ENCODE data around the gene MAFB.
"Not testable (repeated sequence)": the region's sequence is repeated elsewhere in the genome, so short reads cannot be mapped to it uniquely, and the experiment has no call there.

Gene MAFB

GRCh38 chr20:40689100-40689942 lies at the start of gene MAFB:
MAFB (minus strand) TSS chr20:40689236; CDS start chr20:40688850, 386 bp downstream.
- DNase-seq, result peak; percentile 92

GRCh38 chr20:40736468-40736867 lies 47.4 kb upstream of the MAFB start:
- not testable (repeated sequence) for DNase-seq

GRCh38 chr20:40728996-40729395 lies 40.0 kb upstream of the MAFB start:
- DNase-seq, result no peak

GRCh38 chr20:40728470-40728869 lies 39.4 kb upstream of the MAFB start:
- DNase-seq, result no peak

GRCh38 chr20:40727960-40728359 lies 38.9 kb upstream of the MAFB start:
- no peak for DNase-seq

DNA sequence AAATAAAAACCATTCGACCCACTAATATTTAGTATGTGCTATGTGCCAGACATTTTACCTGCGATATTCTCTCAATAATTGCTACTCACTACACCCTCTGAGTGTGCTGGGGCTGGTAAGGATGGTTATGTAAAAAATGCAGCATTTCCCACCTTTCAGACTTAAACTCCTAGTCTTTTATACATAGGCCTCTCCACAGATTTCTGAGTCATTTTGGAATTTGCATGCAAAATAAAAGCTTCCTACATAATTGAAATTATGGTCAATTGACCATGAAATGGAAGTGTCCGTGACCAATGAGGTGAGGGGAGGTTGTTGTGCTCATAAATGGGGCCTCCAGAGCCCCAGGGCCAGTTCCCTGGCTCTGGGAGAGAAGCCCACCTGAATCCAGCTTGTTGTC lies 37.7 kb upstream of the MAFB start:
- no peak for DNase-seq

DNA sequence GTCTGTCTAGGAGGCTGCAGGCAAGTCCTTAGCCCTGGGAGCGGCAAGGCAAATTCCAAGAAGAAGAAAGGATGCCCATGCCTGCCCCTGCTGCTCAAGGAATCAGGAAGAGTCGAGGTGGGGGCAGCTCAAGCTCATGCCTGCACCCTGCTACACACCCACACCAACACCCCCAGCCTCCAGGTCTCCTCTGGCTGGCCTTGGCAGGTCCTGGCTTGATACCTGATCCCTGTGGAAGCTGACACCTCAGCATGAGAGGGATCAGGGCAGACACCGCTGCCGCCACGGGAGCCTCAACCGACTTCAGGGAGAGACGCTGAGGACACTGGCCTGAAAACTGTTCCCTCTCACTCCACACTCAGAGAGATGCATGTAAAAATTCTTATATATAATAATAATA lies 35.5 kb upstream of the MAFB start:
- no peak for DNase-seq

- no peak for DNase-seq
Observed at GRCh38 chr20:40720826-40721225, 31.8 kb upstream of the MAFB start.

DNA sequence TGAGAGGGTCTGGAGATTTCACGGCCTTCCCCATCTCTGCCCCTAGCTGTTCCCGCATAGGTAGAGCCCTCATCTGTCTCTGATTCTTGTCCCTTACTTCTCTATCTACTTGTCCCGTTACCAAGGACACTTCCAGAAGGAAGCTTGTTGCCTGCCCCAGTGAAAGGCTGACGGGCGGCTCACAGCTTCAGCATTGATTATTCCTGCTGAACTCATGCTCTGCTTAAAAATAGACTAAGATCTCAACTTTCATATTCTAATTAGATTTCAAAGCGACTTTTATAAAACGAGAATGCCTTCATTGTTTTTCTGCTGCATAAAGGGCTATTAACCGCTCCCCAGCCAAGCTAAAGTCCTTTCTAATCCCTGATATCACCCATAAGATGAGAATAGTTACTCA lies 31.1 kb upstream of the MAFB start:
- no peak for DNase-seq

DNA sequence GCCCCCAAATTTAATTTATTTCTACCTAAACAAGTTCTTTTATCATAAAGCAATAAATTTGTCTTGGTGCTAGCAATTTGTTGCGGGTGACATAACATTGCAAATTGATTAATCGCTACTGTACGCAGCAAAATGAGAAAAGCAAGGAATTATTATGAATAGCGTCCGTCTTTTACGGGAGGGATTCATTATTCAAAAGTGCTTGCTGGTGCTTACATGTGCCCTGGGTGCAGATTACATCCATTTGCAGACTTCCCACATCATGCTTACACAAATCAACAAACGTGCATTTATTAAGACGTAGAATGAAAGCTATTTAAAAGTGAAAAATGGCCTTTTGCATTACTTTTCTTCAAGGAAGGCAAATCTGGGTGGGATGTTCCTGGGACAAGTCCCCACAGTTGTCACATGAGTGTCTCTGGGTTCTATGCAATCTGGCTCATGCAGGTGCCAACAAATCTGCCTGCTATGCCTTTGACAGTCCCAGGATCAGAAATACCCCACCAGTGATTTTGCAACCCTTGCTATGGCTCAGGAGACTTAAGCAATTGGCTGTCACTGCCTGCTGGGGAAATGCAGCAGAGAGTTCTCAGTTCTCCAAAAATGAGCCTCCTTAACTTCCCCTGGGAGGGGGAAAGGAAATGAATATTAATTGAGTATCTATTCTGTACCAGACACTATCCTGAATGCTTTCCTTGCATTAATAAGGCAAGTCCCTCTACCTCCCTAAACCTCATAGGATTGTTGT lies 30.1 kb upstream of the MAFB start:
- DNase-seq, result no peak

GRCh38 chr20:40718214-40718977 lies 29.4 kb upstream of the MAFB start:
- no peak for DNase-seq

DNA sequence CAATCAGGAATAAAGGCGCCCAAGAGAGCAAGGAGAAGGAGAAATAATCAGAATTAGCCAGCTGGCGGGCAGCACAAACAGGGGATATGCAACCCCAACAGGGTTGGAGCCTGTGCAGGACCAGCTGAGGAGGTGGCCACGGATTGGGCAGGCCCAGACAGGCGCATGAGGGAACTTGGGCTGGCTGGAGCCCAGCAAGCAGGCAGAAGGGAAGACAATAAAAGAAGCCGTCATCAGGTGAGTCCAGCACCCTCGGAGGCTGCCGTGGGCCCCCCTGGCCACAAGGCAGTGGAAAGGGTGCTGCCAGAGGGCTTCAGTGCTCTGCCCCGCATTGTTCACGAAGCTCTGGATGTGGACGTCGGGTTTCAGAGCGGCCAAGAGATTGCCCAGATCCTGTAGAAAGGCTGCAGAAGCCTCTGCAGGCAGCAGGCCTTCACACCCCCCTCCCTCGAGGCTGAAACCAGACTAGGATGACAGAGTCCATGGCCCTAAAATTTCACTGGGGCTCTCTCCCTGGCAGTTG lies 28.4 kb upstream of the MAFB start:
- no peak for DNase-seq

DNA sequence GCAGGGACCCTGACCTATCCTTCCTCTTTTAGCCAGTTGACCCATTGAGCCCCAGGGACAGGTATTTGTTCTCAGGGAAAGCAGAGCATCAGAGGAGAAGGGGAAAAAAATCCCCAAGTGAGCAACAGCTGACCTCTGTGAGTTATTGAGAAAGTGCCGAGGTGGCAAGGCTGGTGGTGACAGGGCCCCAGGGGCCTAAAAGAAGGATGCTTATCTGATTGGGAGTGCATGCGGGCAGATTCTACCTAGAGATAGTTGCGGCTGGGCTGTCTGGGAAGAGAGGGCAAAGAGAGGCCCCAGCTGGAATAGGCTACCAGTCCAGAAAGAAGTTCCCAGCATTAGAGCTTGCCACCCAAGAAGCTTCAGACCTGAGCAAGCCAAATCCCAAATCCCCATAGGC lies 26.5 kb upstream of the MAFB start:
- no peak for DNase-seq

- no peak for DNase-seq
Observed at GRCh38 chr20:40714916-40715315, 25.9 kb upstream of the MAFB start.

DNA sequence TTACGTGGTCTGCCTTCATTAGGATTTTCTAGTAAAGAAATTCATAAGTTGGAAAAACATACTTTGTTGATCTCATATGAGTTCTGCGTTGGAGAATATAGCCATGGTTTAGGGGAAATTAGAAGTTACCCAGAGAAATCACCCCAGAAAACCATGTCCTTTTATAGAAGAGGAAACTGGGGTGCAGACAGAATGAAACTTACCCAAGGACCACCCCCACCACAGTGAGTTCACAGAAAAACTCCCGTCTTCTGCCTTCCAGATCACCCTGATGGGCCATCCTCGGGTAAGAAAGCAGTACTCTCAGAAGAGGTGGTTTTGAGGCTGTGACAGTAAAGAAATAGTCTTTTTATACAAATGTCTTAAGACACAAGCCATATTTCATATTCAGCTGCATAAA lies 25.1 kb upstream of the MAFB start:
- no peak for DNase-seq

- DNase-seq, result no peak
Observed at GRCh38 chr20:40713508-40713907, 24.5 kb upstream of the MAFB start.

GRCh38 chr20:40711079-40711478 lies 22.0 kb upstream of the MAFB start:
- no peak for DNase-seq

GRCh38 chr20:40710603-40711002 lies 21.6 kb upstream of the MAFB start:
- no peak for DNase-seq

- DNase-seq, result no peak
Observed at GRCh38 chr20:40706977-40707582, 18.0 kb upstream of the MAFB start.

DNA sequence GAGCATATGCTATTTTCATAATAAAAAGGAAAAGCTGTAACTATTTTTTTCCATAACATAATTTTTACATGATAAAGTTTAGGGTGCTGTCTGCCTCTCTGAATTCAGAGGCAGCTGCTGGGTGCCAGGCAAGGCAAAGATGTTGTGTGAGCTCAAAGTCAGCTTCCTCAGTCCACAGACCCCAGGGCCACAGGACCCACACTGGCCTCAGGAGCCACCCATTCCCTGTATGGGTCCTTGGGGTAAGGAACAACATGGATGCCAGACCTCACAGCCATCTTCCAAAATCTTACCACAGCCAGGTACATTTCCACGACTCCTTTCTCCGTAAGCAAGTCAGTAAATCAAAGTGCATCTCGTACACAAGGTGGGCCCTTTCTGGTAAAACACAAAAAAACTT lies 16.4 kb upstream of the MAFB start:
- no peak for DNase-seq

DNA sequence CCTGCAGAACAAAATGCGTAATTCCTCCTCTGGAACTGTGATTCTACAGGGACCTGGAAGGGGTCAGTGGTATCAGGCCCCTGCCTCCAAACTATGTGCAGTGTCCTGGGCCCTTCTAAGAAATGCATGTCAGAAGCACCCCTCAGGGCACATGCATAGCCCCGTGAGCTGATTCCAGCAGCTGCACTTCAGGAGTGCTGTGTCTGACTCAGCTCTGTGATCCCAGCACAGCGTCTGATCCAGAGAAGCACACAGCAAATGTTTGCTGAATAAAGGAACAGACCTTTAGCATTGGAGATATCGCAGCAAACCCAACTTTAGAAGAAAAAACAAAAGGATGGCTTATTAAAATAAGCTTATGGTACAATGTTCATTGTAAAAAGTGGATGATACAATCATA lies 15.8 kb upstream of the MAFB start:
- DNase-seq, result no peak

DNA sequence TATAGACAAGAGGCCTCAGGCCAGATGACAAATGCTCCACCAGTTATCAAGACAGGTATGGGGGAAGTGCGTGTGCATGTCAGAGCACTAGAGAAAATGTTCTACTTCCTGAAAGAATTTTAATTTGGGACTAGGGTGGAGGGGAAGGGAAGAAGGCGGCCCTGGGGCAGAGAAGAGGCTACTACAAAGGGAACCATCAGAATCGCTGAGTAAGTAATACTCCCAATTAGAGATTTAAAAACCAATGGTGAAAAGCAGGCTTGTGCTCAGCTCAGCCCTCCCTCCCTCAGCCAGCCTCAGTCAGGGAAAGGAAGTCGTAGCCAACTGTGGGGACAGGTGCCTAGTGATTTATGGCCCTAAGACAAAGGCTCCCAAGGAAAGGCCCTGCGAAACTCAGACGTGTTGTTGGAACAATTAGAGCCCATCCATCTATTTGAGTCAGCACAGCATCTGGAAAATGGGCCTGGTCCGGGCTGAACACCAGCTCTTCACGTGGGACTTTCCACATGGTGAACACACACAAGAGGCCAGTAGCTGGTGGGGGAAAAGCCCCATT lies 15.0 kb upstream of the MAFB start:
- DNase-seq, result no peak

GRCh38 chr20:40702504-40702903 lies 13.5 kb upstream of the MAFB start:
- no peak for DNase-seq
